ENCODE data around the gene CFAP53. TPM values are rescaled to one million over a fixed set of nuclear protein-coding genes. Genes with fewer than 3 reads are reported as not detected.

Gene CFAP53
- polyA plus RNA-seq, 1 donor from 2014 or later = not detected

DNA sequence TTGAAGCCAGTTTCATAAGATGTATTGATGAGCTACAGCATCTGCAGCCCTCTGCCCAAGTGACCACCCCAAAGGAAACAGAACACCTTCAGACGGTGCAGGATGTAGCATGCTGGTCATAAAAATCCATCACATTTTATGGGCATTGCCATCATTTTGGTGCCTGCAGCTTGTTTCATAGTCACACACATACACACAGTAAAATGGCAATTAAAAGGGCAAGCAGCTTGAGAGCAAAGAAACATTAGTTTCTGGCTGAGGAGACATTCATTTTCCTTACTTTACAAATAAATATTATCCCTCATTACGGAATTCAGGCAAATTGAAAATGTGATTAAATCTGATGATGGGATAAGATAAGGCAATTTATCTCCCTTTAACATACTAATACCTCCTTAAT is 84.7 kb downstream of the CFAP53 start:
- Mint-ChIP-seq H3K27me3 (peaks cover 16% of the 10 kb centered on the region), H3K4me1 (no peaks in the 10 kb centered on the region), H3K27ac (no peak overlapping the region), H3K4me3 (no peak overlapping the region), H3K36me3 (no peaks in the 10 kb centered on the region), H3K9me3 (no peaks in the 10 kb centered on the region)

DNA sequence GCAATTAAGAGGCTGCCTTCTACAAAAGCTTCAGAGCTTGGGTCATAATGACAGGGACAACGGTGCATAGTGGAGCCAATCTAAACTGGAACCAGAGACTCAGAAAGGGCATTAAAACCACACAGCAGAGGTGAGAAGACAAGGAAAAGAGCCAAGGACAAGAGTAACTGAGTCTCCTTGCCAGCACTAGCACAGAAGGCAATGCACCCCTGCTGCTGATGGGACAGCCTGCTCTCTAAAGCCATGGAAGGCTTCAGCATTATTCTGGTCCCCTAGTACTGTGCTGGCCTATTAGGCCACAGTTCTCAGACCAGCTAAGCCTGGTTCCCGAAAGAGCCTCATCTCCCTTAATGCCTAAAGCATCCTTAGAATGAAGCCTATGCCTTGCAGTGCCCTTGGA is 86.8 kb downstream of the CFAP53 start:
- H3K4me1 Mint-ChIP-seq = peaks cover 0 to 1% (median 0%) of the 10 kb centered on the region in 3 donors
- H3K27me3 Mint-ChIP-seq = peaks cover 20% of the 10 kb centered on the region
- H3K9me3 Mint-ChIP-seq = no peaks in the 10 kb centered on the region
- no peak overlapping the region for H3K27ac Mint-ChIP-seq
- H3K4me3 Mint-ChIP-seq = no peak overlapping the region
- H3K36me3 Mint-ChIP-seq = no peaks in the 10 kb centered on the region

DNA sequence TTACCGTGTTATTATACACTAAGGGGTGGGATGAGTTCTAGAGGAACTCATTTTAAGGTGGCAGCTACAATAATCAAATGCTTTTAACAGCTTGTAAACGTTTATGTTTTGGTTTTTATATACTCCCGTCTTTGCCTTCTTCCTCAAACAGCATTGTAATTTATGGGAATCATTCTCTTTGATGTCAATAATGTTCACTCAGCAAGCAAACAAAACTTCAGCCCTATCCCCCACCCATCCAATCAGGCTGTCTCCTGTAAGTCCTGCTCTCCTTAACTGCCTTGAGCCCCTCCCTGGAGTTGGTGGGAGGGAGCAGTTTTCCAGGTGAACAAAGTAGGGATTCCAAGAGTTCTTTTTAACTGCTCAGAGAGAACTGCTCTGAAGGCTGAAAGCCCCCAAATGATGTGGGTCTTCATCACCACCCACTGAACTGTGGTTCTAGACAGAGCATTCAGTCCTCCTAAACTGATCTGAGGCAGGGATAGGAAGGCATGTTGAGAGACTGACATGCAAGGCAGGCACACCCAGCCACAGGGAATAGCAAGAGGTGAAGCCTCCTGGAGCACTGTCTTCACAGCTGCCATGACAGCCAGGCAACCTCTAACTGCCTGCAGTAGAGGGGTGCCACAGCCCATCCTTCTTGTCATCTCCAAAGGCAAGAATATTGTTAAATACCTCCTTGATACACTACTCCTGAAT is 88.9 kb downstream of the CFAP53 start:
- no peak overlapping the region for H3K27ac Mint-ChIP-seq
- H3K27me3 Mint-ChIP-seq = peaks cover 17% of the 10 kb centered on the region
- H3K9me3 Mint-ChIP-seq = no peaks in the 10 kb centered on the region
- H3K4me1 Mint-ChIP-seq = peaks cover 0 to 1% (median 0%) of the 10 kb centered on the region in 3 donors
- H3K36me3 Mint-ChIP-seq = peaks cover 3% of the 10 kb centered on the region
- no peak overlapping the region for H3K4me3 Mint-ChIP-seq

Other genes starting within 250 kb of the CFAP53 start
- 1.2 TPM for gene MYO5B, start 71.3 kb downstream of the CFAP53 start, polyA plus RNA-seq
- 42.6 TPM for gene MBD1, start 15.0 kb upstream of the CFAP53 start, polyA plus RNA-seq
- gene CXXC1, start 21.2 kb upstream of the CFAP53 start, polyA plus RNA-seq = 98.6 TPM
- gene SKA1, start 108.6 kb upstream of the CFAP53 start, polyA plus RNA-seq = 0.90 TPM

Data from IgD-negative memory B cell (primary cell).